Ramos (cell line): Measurements from ENCODE around the gene KCNC1.

Experiments used
- in situ Hi-C: fragments of 300-500 bp; cut with MboI; formaldehyde crosslinking; loops from one replicate; pipeline ENCODE4 v1.14.3; 2022; ENCODE audit warnings: low sequenced_read_pairs; ENCODE audit not compliant: unreplicated experiment

The KCNC1 gene

GRCh38 chr11:17714356-17714854 lies 20.2 kb upstream of the KCNC1 start:
- in situ Hi-C loops = no loop called here

GRCh38 chr11:17714870-17715269 lies 19.7 kb upstream of the KCNC1 start:
- in situ Hi-C loops = no loop called here

GRCh38 chr11:17716807-17717206 lies 17.8 kb upstream of the KCNC1 start:
- in situ Hi-C loops = no loop called here

- in situ Hi-C loops = no loop called here
Measured at GRCh38 chr11:17718015-17718414, 16.6 kb upstream of the KCNC1 start.

GRCh38 chr11:17718510-17718962 lies 16.0 kb upstream of the KCNC1 start:
- in situ Hi-C loops = no loop called here

- in situ Hi-C loops = no loop called here
Measured at GRCh38 chr11:17719028-17719937, 15.3 kb upstream of the KCNC1 start, which contains the start of gene MYOD1. Gene MYOD1, plus strand, starts transcription at chr11:17719571. Its CDS starts 212 bp downstream, at chr11:17719783.

- in situ Hi-C loops = no loop called here
Measured at GRCh38 chr11:17719938-17720795, 14.4 kb upstream of the KCNC1 start.

GRCh38 chr11:17720796-17721171 lies 13.8 kb upstream of the KCNC1 start:
- in situ Hi-C loops = no loop called here

- in situ Hi-C loops = no loop called here
Measured at GRCh38 chr11:17721242-17721999, 13.2 kb upstream of the KCNC1 start.

GRCh38 chr11:17722000-17722643 lies 12.5 kb upstream of the KCNC1 start:
- in situ Hi-C loops = no loop called here

- in situ Hi-C loops = no loop called here
Measured at GRCh38 chr11:17724020-17724908, 10.3 kb upstream of the KCNC1 start.

- in situ Hi-C loops = no loop called here
Measured at GRCh38 chr11:17725174-17725573, 9.4 kb upstream of the KCNC1 start.

- in situ Hi-C loops = loop anchor here (5.0 kb wide), 1 partner anchor 252 kb away; no protein-coding TSS in a partner anchor
Measured at GRCh38 chr11:17730137-17730536, 4.4 kb upstream of the KCNC1 start.

- in situ Hi-C loops = loop anchor here (5.0 kb wide), 1 partner anchor 251 kb away; no protein-coding TSS in a partner anchor
Measured at GRCh38 chr11:17730608-17731462, 3.7 kb upstream of the KCNC1 start.

GRCh38 chr11:17733261-17733660 lies 1.3 kb upstream of the KCNC1 start:
- in situ Hi-C loops = loop anchor here (5.0 kb wide), 1 partner anchor 249 kb away; no protein-coding TSS in a partner anchor

- in situ Hi-C loops = loop anchor here (5.0 kb wide), 1 partner anchor 247 kb away; no protein-coding TSS in a partner anchor
Measured at GRCh38 chr11:17734986-17735817, 621 bp downstream of the KCNC1 start.
